ENCODE data around the gene L3MBTL4. TPM values are rescaled to one million over a fixed set of nuclear protein-coding genes. Genes with fewer than 3 reads are reported as not detected.

The L3MBTL4 gene
- total RNA-seq, 1 donor from 2014 or later: 0.26 TPM

- intact Hi-C loops (cut with micrococcal nuclease): no loop called here
- no peak for DNase-seq (ENCODE audit: low spot score)
- Mint-ChIP-seq H3K36me3 (ENCODE audit: low read depth) (no peaks in the 10 kb centered on the region), H3K4me1 (ENCODE audit: low read depth) (no peaks in the 10 kb centered on the region), H3K27ac (no peak overlapping the region), H3K9me3 (peaks cover 6% of the 10 kb centered on the region), H3K27me3 (ENCODE audit: insufficient read depth) (no peaks in the 10 kb centered on the region), H3K4me3 (no peak overlapping the region)
Measured at GRCh38 chr18:6368017-6368416, 46.7 kb downstream of the L3MBTL4 start.

GRCh38 chr18:6367208-6367607 is 47.5 kb downstream of the L3MBTL4 start:
- Mint-ChIP-seq H3K27me3 (ENCODE audit: insufficient read depth) (no peaks in the 10 kb centered on the region), H3K4me3 (no peak overlapping the region), H3K9me3 (peaks cover 6% of the 10 kb centered on the region), H3K36me3 (ENCODE audit: low read depth) (no peaks in the 10 kb centered on the region), H3K27ac (no peak overlapping the region), H3K4me1 (ENCODE audit: low read depth) (no peaks in the 10 kb centered on the region)
- no peak for DNase-seq (ENCODE audit: low spot score)
- intact Hi-C loops (cut with micrococcal nuclease): no loop called here

GRCh38 chr18:6366776-6367175 is 47.9 kb downstream of the L3MBTL4 start:
- H3K36me3 Mint-ChIP-seq (ENCODE audit: low read depth): no peaks in the 10 kb centered on the region

GRCh38 chr18:6365385-6365784 is 49.3 kb downstream of the L3MBTL4 start:
- Mint-ChIP-seq H3K9me3 (peaks cover 6% of the 10 kb centered on the region), H3K4me3 (no peak overlapping the region), H3K27me3 (ENCODE audit: insufficient read depth) (no peaks in the 10 kb centered on the region), H3K36me3 (ENCODE audit: low read depth) (no peaks in the 10 kb centered on the region), H3K27ac (no peak overlapping the region), H3K4me1 (ENCODE audit: low read depth) (no peaks in the 10 kb centered on the region)
- DNase-seq (ENCODE audit: low spot score): no peak
- intact Hi-C loops (cut with micrococcal nuclease): no loop called here

More at GRCh38 chr18:6366776-6367175, 47.9 kb downstream of the L3MBTL4 start:
- no peak for DNase-seq (ENCODE audit: low spot score)
- intact Hi-C loops (cut with micrococcal nuclease): no loop called here
- H3K9me3 Mint-ChIP-seq: peaks cover 6% of the 10 kb centered on the region
- no peak overlapping the region for H3K4me3 Mint-ChIP-seq
- H3K4me1 Mint-ChIP-seq (ENCODE audit: low read depth): no peaks in the 10 kb centered on the region
- no peak overlapping the region for H3K27ac Mint-ChIP-seq
- no peaks in the 10 kb centered on the region for H3K27me3 Mint-ChIP-seq (ENCODE audit: insufficient read depth)

- Mint-ChIP-seq H3K4me1 (ENCODE audit: low read depth) (no peaks in the 10 kb centered on the region), H3K27ac (no peak overlapping the region), H3K36me3 (ENCODE audit: low read depth) (no peaks in the 10 kb centered on the region), H3K4me3 (no peak overlapping the region), H3K27me3 (ENCODE audit: insufficient read depth) (no peaks in the 10 kb centered on the region), H3K9me3 (peaks cover 6% of the 10 kb centered on the region)
- intact Hi-C loops (cut with micrococcal nuclease): no loop called here
- DNase-seq (ENCODE audit: low spot score): no peak
Measured at GRCh38 chr18:6363216-6363615, 51.5 kb downstream of the L3MBTL4 start.

- intact Hi-C loops (cut with micrococcal nuclease): no loop called here
- no peaks in the 10 kb centered on the region for H3K36me3 Mint-ChIP-seq (ENCODE audit: low read depth)
- H3K9me3 Mint-ChIP-seq: peaks cover 1% of the 10 kb centered on the region
- H3K4me3 Mint-ChIP-seq: no peak overlapping the region
- DNase-seq (ENCODE audit: low spot score): no peak
- no peaks in the 10 kb centered on the region for H3K4me1 Mint-ChIP-seq (ENCODE audit: low read depth)
- H3K27me3 Mint-ChIP-seq (ENCODE audit: insufficient read depth): no peaks in the 10 kb centered on the region
- no peak overlapping the region for H3K27ac Mint-ChIP-seq
Measured at GRCh38 chr18:6362559-6363129, 52.1 kb downstream of the L3MBTL4 start.

- no peak for DNase-seq (ENCODE audit: low spot score)
- Mint-ChIP-seq H3K4me3 (no peak overlapping the region), H3K27me3 (ENCODE audit: insufficient read depth) (no peaks in the 10 kb centered on the region), H3K27ac (no peak overlapping the region), H3K9me3 (no peaks in the 10 kb centered on the region), H3K36me3 (ENCODE audit: low read depth) (no peaks in the 10 kb centered on the region), H3K4me1 (ENCODE audit: low read depth) (no peaks in the 10 kb centered on the region)
- intact Hi-C loops (cut with micrococcal nuclease): no loop called here
Measured at GRCh38 chr18:6357668-6358067, 57.0 kb downstream of the L3MBTL4 start.

- no peaks in the 10 kb centered on the region for H3K4me1 Mint-ChIP-seq (ENCODE audit: low read depth)
Measured at GRCh38 chr18:6355789-6356589, 58.7 kb downstream of the L3MBTL4 start.

GRCh38 chr18:6352275-6352674 is 62.4 kb downstream of the L3MBTL4 start:
- no peak for DNase-seq (ENCODE audit: low spot score)
- intact Hi-C loops (cut with micrococcal nuclease): no loop called here
- H3K36me3 Mint-ChIP-seq (ENCODE audit: low read depth): no peaks in the 10 kb centered on the region
- H3K27me3 Mint-ChIP-seq (ENCODE audit: insufficient read depth): peaks cover 1% of the 10 kb centered on the region
- H3K9me3 Mint-ChIP-seq: no peaks in the 10 kb centered on the region
- no peak overlapping the region for H3K27ac Mint-ChIP-seq
- H3K4me1 Mint-ChIP-seq (ENCODE audit: low read depth): no peaks in the 10 kb centered on the region
- no peak overlapping the region for H3K4me3 Mint-ChIP-seq

More at GRCh38 chr18:6355789-6356589, 58.7 kb downstream of the L3MBTL4 start:
- no peaks in the 10 kb centered on the region for H3K36me3 Mint-ChIP-seq (ENCODE audit: low read depth)
- H3K27me3 Mint-ChIP-seq (ENCODE audit: insufficient read depth): no peaks in the 10 kb centered on the region
- H3K9me3 Mint-ChIP-seq: no peaks in the 10 kb centered on the region
- no peak for DNase-seq (ENCODE audit: low spot score)
- H3K4me3 Mint-ChIP-seq: no peak overlapping the region
- intact Hi-C loops (cut with micrococcal nuclease): no loop called here
- H3K27ac Mint-ChIP-seq: no peak overlapping the region

- no peak for DNase-seq (ENCODE audit: low spot score)
- H3K4me3 Mint-ChIP-seq: no peak overlapping the region
- no peaks in the 10 kb centered on the region for H3K36me3 Mint-ChIP-seq (ENCODE audit: low read depth)
- no peaks in the 10 kb centered on the region for H3K27me3 Mint-ChIP-seq (ENCODE audit: insufficient read depth)
- intact Hi-C loops (cut with micrococcal nuclease): no loop called here
- H3K4me1 Mint-ChIP-seq (ENCODE audit: low read depth): no peaks in the 10 kb centered on the region
- peaks cover 11% of the 10 kb centered on the region for H3K9me3 Mint-ChIP-seq
- no peak overlapping the region for H3K27ac Mint-ChIP-seq
Measured at GRCh38 chr18:6342990-6343389, 71.7 kb downstream of the L3MBTL4 start.

GRCh38 chr18:6341709-6342108 is 73.0 kb downstream of the L3MBTL4 start:
- no peak for DNase-seq (ENCODE audit: low spot score)
- Mint-ChIP-seq H3K4me1 (ENCODE audit: low read depth) (no peaks in the 10 kb centered on the region), H3K36me3 (ENCODE audit: low read depth) (no peaks in the 10 kb centered on the region), H3K27me3 (ENCODE audit: insufficient read depth) (no peaks in the 10 kb centered on the region), H3K27ac (no peak overlapping the region), H3K4me3 (no peak overlapping the region), H3K9me3 (peaks cover 11% of the 10 kb centered on the region)
- intact Hi-C loops (cut with micrococcal nuclease): no loop called here

GRCh38 chr18:6341303-6341702 is 73.4 kb downstream of the L3MBTL4 start:
- H3K27ac Mint-ChIP-seq: no peak overlapping the region

GRCh38 chr18:6340121-6340520 is 74.6 kb downstream of the L3MBTL4 start:
- Mint-ChIP-seq H3K4me3 (no peak overlapping the region), H3K36me3 (ENCODE audit: low read depth) (no peaks in the 10 kb centered on the region), H3K4me1 (ENCODE audit: low read depth) (no peaks in the 10 kb centered on the region)

More at GRCh38 chr18:6341303-6341702, 73.4 kb downstream of the L3MBTL4 start:
- H3K9me3 Mint-ChIP-seq: peaks cover 11% of the 10 kb centered on the region
- no peak for DNase-seq (ENCODE audit: low spot score)
- no peak overlapping the region for H3K4me3 Mint-ChIP-seq
- H3K27me3 Mint-ChIP-seq (ENCODE audit: insufficient read depth): no peaks in the 10 kb centered on the region
- intact Hi-C loops (cut with micrococcal nuclease): no loop called here
- no peaks in the 10 kb centered on the region for H3K36me3 Mint-ChIP-seq (ENCODE audit: low read depth)
- no peaks in the 10 kb centered on the region for H3K4me1 Mint-ChIP-seq (ENCODE audit: low read depth)

More at GRCh38 chr18:6340121-6340520, 74.6 kb downstream of the L3MBTL4 start:
- DNase-seq (ENCODE audit: low spot score): no peak
- intact Hi-C loops (cut with micrococcal nuclease): no loop called here
- no peak overlapping the region for H3K27ac Mint-ChIP-seq
- H3K9me3 Mint-ChIP-seq: peaks cover 11% of the 10 kb centered on the region
- H3K27me3 Mint-ChIP-seq (ENCODE audit: insufficient read depth): no peaks in the 10 kb centered on the region
